ENCODE measurements around the gene EXOC6B.

GRCh38 chr2:72757177-72757775 lies 68.6 kb downstream of the EXOC6B start:
- TF ChIP-seq CTCF (IDR thresholded peaks at IDR 0.05), result no peak
- TF ChIP-seq POLR2AphosphoS5 (IDR thresholded peaks at IDR 0.05), result no peak
- TF ChIP-seq POLR2A (IDR thresholded peaks at IDR 0.05), result no peak
